Measurements from ENCODE around the gene CRKL.

Gene CRKL

DNA sequence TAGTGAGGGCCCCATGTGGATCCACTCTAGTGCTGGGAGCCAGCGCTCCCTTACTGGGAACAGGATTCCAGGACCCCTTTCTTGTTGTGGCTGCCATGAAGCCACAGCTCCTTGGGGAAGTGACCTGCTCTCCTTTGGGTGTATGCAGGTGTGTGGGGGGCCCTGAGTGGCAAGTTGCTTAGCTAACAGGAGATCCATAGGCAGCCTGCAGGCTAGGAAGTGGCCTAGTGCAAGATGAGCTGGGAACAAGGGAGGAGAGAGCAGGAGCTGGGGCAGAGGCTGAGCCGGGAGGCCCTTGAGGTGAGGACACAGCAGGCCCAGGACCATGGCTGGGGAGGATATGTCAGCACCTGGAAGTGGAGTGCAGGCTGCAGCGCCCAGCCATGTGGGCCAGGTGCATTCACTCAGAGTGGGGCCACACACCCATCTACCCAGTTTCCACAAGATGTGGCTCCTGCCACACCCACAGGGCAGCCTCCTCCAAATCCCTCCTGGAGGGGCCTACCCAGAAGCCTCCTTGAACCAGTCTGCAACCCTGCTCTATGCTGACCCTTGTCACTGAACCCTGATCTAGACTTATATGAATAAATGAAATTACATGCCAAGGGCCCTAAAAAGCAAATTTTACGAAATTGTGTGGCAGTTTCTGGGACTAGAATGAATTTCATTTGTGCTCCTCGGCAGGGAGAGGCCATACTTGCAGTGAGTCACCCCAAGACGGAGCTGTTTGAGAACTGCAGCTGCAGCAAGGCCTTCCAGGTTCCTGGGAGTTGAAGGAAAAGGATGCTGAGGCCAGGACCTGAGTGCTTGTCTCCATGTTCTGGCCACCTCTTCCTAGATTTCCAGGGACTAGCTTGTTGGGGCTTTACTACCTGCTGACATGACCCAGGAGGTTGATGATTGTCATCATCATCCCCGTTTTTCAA is 81.5 kb downstream of the CRKL start:
- DNase-seq, result no peak

DNA sequence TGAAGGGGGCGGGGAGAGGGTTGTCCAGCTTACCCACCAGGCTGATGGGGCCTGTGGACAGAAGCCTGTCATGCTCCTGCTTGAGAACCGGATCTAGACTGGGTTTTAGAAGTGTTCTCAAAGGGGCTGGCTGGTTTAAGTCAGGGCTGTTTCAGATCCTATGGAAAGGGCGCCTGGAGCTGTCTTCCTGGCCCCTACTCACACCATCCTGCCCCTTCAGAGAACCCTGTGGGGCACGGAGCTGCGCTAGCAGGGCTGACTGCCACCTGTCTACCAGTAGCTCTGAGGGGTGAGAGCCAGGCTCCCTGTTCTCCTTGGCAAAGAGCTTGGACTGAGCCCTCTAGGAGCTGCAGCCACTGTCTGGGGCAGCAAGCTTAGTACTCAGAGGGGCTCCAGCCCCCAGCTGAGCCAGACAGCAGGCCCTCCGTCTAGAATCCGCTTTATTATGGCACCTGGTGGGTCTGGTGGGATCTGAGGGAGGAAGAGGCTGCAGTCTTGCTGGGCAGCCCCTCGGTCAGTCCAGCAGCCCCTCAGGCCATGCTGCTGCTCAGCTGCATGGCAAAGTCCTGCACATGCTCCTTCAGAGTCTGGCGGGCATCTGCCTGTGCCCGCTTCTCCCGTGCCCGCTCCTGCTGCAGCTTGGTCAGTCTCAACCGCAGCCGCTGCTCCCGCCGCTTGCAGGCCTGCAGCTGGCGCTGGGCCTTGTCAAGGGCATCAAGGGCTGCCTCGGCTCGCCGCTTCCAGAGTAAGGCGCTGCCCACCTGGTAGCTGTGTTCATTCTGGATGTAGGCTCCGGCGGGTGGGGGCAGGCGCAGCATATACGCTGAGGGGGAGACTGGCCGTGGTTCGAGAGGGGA is 82.4 kb downstream of the CRKL start:
- no peak for DNase-seq

DNA sequence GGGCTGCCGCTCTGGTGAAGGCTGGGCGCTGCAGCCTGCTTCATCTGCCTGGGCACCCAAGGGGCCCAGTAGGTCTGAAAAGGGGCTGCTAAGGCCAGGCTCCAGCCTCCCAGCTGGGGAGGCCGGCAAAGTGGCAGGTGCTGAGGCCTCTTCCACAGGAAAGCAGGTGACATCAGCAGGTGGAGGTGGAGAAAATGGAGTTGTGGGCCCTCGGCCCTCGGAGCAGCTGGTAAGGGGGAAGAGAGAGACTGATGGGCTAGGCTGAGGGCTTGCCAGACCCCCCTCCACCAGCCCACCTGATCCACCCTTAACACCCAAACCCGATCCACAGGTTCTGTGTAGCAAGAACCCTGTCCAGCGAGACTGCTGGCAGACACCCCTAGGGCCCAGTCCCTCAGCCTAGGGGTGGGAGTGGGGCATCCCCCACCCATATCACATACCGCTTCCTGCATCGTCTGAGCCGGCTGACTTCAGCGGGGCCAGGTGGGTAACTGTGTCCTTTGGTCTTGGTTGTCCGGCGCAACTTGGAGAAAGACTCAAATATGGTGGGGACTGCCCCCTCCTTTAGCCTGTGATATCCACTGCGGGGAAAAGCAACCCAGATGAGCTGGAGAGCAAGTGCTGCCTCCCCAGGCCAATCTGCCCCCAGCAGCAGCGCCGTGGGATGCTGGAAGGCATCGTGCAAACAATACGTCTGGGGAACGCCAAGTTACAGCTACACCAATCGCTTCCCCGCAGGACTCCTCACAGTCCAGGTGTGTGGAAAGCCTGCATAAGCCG is 83.2 kb downstream of the CRKL start:
- no peak for DNase-seq

GRCh38 chr22:21000987-21001600 is 83.9 kb downstream of the CRKL start:
- DNase-seq, result no peak

DNA sequence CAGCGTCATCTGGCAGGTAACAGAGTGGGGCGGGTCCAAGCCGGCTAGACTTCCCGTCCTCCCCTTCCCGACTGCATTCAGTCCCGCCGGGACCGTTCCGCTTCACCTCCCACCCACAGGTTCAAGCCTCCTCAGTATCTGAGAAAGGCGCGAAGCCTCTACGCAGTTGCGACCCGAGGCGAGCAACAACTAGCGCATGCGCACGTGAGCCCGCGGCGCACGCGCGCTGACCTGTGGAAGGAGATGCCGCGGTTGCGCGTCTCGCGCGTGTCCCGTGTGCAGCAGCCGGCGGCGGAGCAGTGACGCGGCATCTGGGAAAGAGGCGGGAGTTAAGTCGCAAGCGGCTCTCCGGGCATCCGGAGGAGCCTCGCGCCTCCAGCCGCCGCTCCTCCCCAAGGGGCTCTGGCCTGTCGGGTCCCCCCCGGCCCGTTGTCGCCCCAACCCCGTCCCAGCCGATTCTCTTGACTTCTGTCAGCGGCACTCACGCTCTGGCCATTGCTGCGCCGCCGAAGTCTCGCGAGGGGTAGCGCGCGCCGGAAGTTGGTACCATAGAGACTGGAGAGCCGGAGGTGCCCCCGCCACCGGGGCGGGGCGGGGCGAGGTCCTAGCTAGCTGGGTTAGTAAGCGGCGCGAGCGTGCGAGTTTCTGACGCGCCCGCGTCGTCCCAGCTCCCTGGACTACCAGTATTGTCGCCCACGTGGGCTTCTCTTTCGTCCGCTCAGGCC is 84.6 kb downstream of the CRKL start, which contains the start of gene THAP7:
TSS of gene THAP7 (minus strand) at position 518 of the 725 bp plus-strand sequence. CDS start at position 311, 207 bp downstream.
- DNase-seq, result peak; percentile 98

Measured in activated CD4-positive, alpha-beta T cell treated with anti-CD3 and anti-CD28 coated beads, Interleukin-10, Interleukin-2, amounts not matched to agents 100 ng/mL and 50 ng/mL, durations not matched to agents 16 hours and 8 hours (primary cell).